Transverse colon (tissue), 4 donors: Measurements from ENCODE around the gene LSR. TPM values are rescaled to one million over a fixed set of nuclear protein-coding genes. Genes with fewer than 3 reads are reported as not detected.

ENCODE experiments used
- DNase-seq: peaks from one replicate; pipeline ENCODE4 v3.0.0-alpha.2; 2019
- H3K27ac ChIP-seq, 4 donors: fragments of 200-600 bp; sonication (generic); 2 replicates each; pipeline ENCODE4 v1.5.1; 2016 to 2018; ENCODE audit warnings: inconsistent platforms in 4 of 4
- H3K27me3 ChIP-seq: fragments of 200-600 bp; sonication (generic); 2 replicates; pipeline ENCODE4 v1.5.1; 2017; ENCODE audit warnings: inconsistent platforms
- H3K36me3 ChIP-seq, 4 donors: fragments of 200-600 bp; sonication (generic); 2 replicates each; pipeline ENCODE4 v1.5.1; 2017 to 2019; ENCODE audit warnings: inconsistent platforms in 4 of 4
- H3K4me1 ChIP-seq, 4 donors: fragments of 200-600 bp; sonication (generic); 2 replicates each; pipeline ENCODE4 v1.5.1; 2017 to 2020; ENCODE audit warnings: inconsistent platforms in 4 of 4
- H3K4me3 ChIP-seq, 4 donors: fragments of 200-600 bp; sonication (generic); 1 replicate in 1 of 4; 2 replicates in 3 of 4; pipeline versions ENCODE4 v1.5.1 to v1.6.1; 2017 to 2019; ENCODE audit warnings: inconsistent platforms in 4 of 4
- H3K9me3 ChIP-seq, 2 donors: fragments of 200-600 bp; sonication (generic); 2 replicates each; pipeline ENCODE4 v1.5.1; 2017 to 2019; ENCODE audit warnings: inconsistent platforms in 2 of 2
- CTCF ChIP-seq, 5 experiments: fragments of 200-600 bp in 3 of 5; fragments of 450-650 bp in 2 of 5; sonication (generic) in 3 of 5; IDR thresholded peaks; 1 replicate in 2 of 5; 2 replicates in 3 of 5; pipeline ENCODE4 v1.5.1; 2016 to 2017; ENCODE audit warnings: antibody characterized with exemption in 5 of 5, inconsistent platforms in 3 of 5, mild to moderate bottlenecking in 2 of 5, moderate library complexity in 1 of 5
- EP300 ChIP-seq: sonication (generic); formaldehyde crosslinking; IDR thresholded peaks from one replicate; pipeline ENCODE4 v1.6.1; 2017; ENCODE audit warnings: antibody characterized with exemption, low read depth
- POLR2A ChIP-seq: fragments of 450-650 bp; IDR thresholded peaks from one replicate; pipeline ENCODE4 v1.6.1; 2016; ENCODE audit warnings: antibody characterized with exemption, mild to moderate bottlenecking, moderate library complexity
- POLR2AphosphoS5 ChIP-seq, 3 donors: sonication (generic); formaldehyde crosslinking; IDR thresholded peaks; one replicate each; pipeline ENCODE4 v1.6.1; 2016; ENCODE audit warnings: antibody characterized with exemption in 3 of 3
- WGBS, 2 donors: methylation state at CpG; one replicate each; pipeline ENCODE4 v1.1.5; 2018; ENCODE audit warnings: low coverage in 1 of 2; 5-methylcytosine and 5-hydroxymethylcytosine counted together
- in situ Hi-C, 4 donors: fragments of 200-750 bp; cut with MboI; loops; one replicate each; pipeline versions ENCODE4 v1.15.0 to v1.15.1; 2017; ENCODE audit warnings: low sequenced_read_pairs in 3 of 4, low pct_ligation_motif_present in 1 of 4, low pct_unique_long_range_greater_than_20kb in 1 of 4
- intact Hi-C: fragments of 100-400 bp; cut with DNase I; formaldehyde crosslinking; loops from one replicate; pipeline ENCODE4 v1.15.1; 2023; ENCODE audit warnings: low total_unique reads
- total RNA-seq, 4 donors: library from RNA; depleted of rRNA; stranded (reverse); fragments of >200 nt; gene quantifications; one replicate each; pipeline ENCODE4 v1.1.0, GENCODE V29; 2016

The LSR gene
- total RNA-seq, 4 donors from 2014 or later = 124 to 484 (median 330) TPM

- 92% methylated on average over 42 of the region's 45 CpGs; no CpG with 5 or more reads in 1 of the 2 donors for WGBS, 2 donors
- in situ Hi-C loops = no loop called here
- peaks cover 16% of the 10 kb centered on the region for H3K27me3 ChIP-seq
- no peak overlapping the region for H3K4me3 ChIP-seq
- no peak overlapping the region for H3K27ac ChIP-seq
- H3K4me1 ChIP-seq = no peaks in the 10 kb centered on the region
- intact Hi-C loops = loop anchor here (10.0 kb wide), 1 partner anchor 216 kb away; the partner anchor contains the start of gene KRTDAP
- TF ChIP-seq EP300 (no peak), POLR2A (no peak), CTCF (IDR thresholded peaks at IDR 0.05) (no peak), POLR2AphosphoS5 (IDR thresholded peaks at IDR 0.05) (no peak)
- H3K36me3 ChIP-seq = peaks cover 0 to 37% (median 6%) of the 10 kb centered on the region in 4 donors
- H3K9me3 ChIP-seq = no peaks in the 10 kb centered on the region
- no peak for DNase-seq
These were observed 29.9 kb downstream of the LSR start for GRCh38 chr19:35278578-35279284.

- Histone ChIP-seq H3K9me3 (no peaks in the 10 kb centered on the region), H3K27ac (no peak overlapping the region), H3K27me3 (peaks cover 22% of the 10 kb centered on the region), H3K4me1 (no peaks in the 10 kb centered on the region), H3K4me3 (no peak overlapping the region), H3K36me3 (peaks cover 0 to 32% (median 4%) of the 10 kb centered on the region in 4 donors)
- WGBS, 2 donors = 79% methylated on average over 11 of the region's 11 CpGs; no CpG with 5 or more reads in 1 of the 2 donors
- no peak for DNase-seq
- intact Hi-C loops = loop anchor here (10.0 kb wide), 1 partner anchor 215 kb away; the partner anchor contains the start of gene KRTDAP
- TF ChIP-seq CTCF (IDR thresholded peaks at IDR 0.05) (no peak), POLR2A (no peak), EP300 (no peak), POLR2AphosphoS5 (IDR thresholded peaks at IDR 0.05) (no peak)
- in situ Hi-C loops = no loop called here
These were observed 30.6 kb downstream of the LSR start for GRCh38 chr19:35279374-35279773.

- TF ChIP-seq CTCF (IDR thresholded peaks at IDR 0.05) (no peak), EP300 (no peak)
- in situ Hi-C loops = no loop called here
- Histone ChIP-seq H3K4me3 (no peak overlapping the region), H3K36me3 (peaks cover 0 to 24% (median 0%) of the 10 kb centered on the region in 4 donors), H3K4me1 (no peaks in the 10 kb centered on the region), H3K27ac (no peak overlapping the region), H3K27me3 (peaks cover 30% of the 10 kb centered on the region), H3K9me3 (no peaks in the 10 kb centered on the region)
- intact Hi-C loops = loop anchor here (10.0 kb wide), 1 partner anchor 215 kb away; the partner anchor contains the start of gene KRTDAP
- WGBS, 2 donors = 69 to 75% methylated on average over 4 to 10 of the region's 12 CpGs
- no peak for DNase-seq
These were observed 31.4 kb downstream of the LSR start for GRCh38 chr19:35279985-35280821.

- DNase-seq = no peak
- Histone ChIP-seq H3K4me1 (no peaks in the 10 kb centered on the region), H3K27me3 (peaks cover 30% of the 10 kb centered on the region), H3K36me3 (peaks cover 0 to 22% (median 0%) of the 10 kb centered on the region in 4 donors), H3K4me3 (no peak overlapping the region), H3K9me3 (no peaks in the 10 kb centered on the region), H3K27ac (no peak overlapping the region)
- intact Hi-C loops = loop anchor here (1.0 kb wide), 1 partner anchor 24 kb away; no protein-coding TSS in a partner anchor
- TF ChIP-seq POLR2A (no peak), POLR2AphosphoS5 (IDR thresholded peaks at IDR 0.05) (no peak), EP300 (no peak), CTCF (IDR thresholded peaks at IDR 0.05) (no peak)
- 53 to 80% methylated on average over 1 to 4 of the region's 4 CpGs for WGBS, 2 donors
- in situ Hi-C loops = no loop called here
These were observed 32.5 kb downstream of the LSR start for GRCh38 chr19:35281303-35281702.
